ENCODE measurements around the gene ZNRF3.

The ZNRF3 gene

GRCh38 chr22:28989484-28989883 is 106.1 kb downstream of the ZNRF3 start:
- Histone ChIP-seq H3K27me3 (replicated peaks; ENCODE audit: control insufficient read depth, insufficient read depth, low read length) (no peaks in the 10 kb centered on the region; the same call in 1 of the 2 replicates), H3K4me3 (replicated peaks; ENCODE audit: low read depth, low read length) (no peak overlapping the region), H3K36me3 (ENCODE audit: control insufficient read depth, insufficient read depth, low read length) (no peaks in the 10 kb centered on the region)
- no peak for DNase-seq (ENCODE audit: extremely low read depth, insufficient read length)
- no peak for TF ChIP-seq CTCF (IDR thresholded peaks at IDR 0.05; ENCODE audit: insufficient read depth, low read length, poor library complexity, severe bottlenecking)

GRCh38 chr22:28989912-28990311 is 106.5 kb downstream of the ZNRF3 start:
- Histone ChIP-seq H3K4me3 (replicated peaks; ENCODE audit: low read depth, low read length) (no peak overlapping the region), H3K36me3 (ENCODE audit: control insufficient read depth, insufficient read depth, low read length) (no peaks in the 10 kb centered on the region), H3K27me3 (replicated peaks; ENCODE audit: control insufficient read depth, insufficient read depth, low read length) (no peaks in the 10 kb centered on the region; the same call in 1 of the 2 replicates)
- DNase-seq (ENCODE audit: extremely low read depth, insufficient read length): no peak
- TF ChIP-seq CTCF (IDR thresholded peaks at IDR 0.05; ENCODE audit: insufficient read depth, low read length, poor library complexity, severe bottlenecking): no peak

GRCh38 chr22:28992565-28993356 is 109.4 kb downstream of the ZNRF3 start:
- TF ChIP-seq CTCF (IDR thresholded peaks at IDR 0.05; ENCODE audit: insufficient read depth, low read length, poor library complexity, severe bottlenecking): no peak
- no peak for DNase-seq (ENCODE audit: extremely low read depth, insufficient read length)
- Histone ChIP-seq H3K27me3 (replicated peaks; ENCODE audit: control insufficient read depth, insufficient read depth, low read length) (no peaks in the 10 kb centered on the region), H3K36me3 (ENCODE audit: control insufficient read depth, insufficient read depth, low read length) (no peaks in the 10 kb centered on the region), H3K4me3 (replicated peaks; ENCODE audit: low read depth, low read length) (no peak overlapping the region)

GRCh38 chr22:28994522-28994921 is 111.2 kb downstream of the ZNRF3 start:
- DNase-seq (ENCODE audit: extremely low read depth, insufficient read length): no peak
- H3K36me3 ChIP-seq (ENCODE audit: control insufficient read depth, insufficient read depth, low read length): no peaks in the 10 kb centered on the region
- no peak overlapping the region for H3K4me3 ChIP-seq (replicated peaks; ENCODE audit: low read depth, low read length)
- no peak for TF ChIP-seq CTCF (IDR thresholded peaks at IDR 0.05; ENCODE audit: insufficient read depth, low read length, poor library complexity, severe bottlenecking)
- no peaks in the 10 kb centered on the region for H3K27me3 ChIP-seq (replicated peaks; ENCODE audit: control insufficient read depth, insufficient read depth, low read length)

- no peak for TF ChIP-seq CTCF (IDR thresholded peaks at IDR 0.05; ENCODE audit: insufficient read depth, low read length, poor library complexity, severe bottlenecking)
- H3K36me3 ChIP-seq (ENCODE audit: control insufficient read depth, insufficient read depth, low read length): no peaks in the 10 kb centered on the region
- no peak for DNase-seq (ENCODE audit: extremely low read depth, insufficient read length)
- no peak overlapping the region for H3K4me3 ChIP-seq (replicated peaks; ENCODE audit: low read depth, low read length)
- H3K27me3 ChIP-seq (replicated peaks; ENCODE audit: control insufficient read depth, insufficient read depth, low read length): no peaks in the 10 kb centered on the region
Measured at GRCh38 chr22:28995551-28995950, 112.2 kb downstream of the ZNRF3 start.
